K562 (cell line): ENCODE results near the gene NOL4L. TPM values are rescaled to one million over a fixed set of nuclear protein-coding genes. Genes with fewer than 3 reads are reported as not detected.

Experiments used
- ERF ChIP-seq: fragments of 450-650 bp; formaldehyde crosslinking; IDR thresholded peaks from 2 replicates; pipeline ENCODE4 v1.4.0; 2020; ENCODE audit warnings: mild to moderate bottlenecking, mixed read lengths
- FOXA3 ChIP-seq, 2 experiments: fragments of 450-650 bp in 1 of 2; sonication (generic) in 1 of 2; formaldehyde crosslinking; IDR thresholded peaks in 1 of 2; conservative IDR thresholded peaks in 1 of 2; 2 replicates each; pipeline versions ENCODE4 v1.4.0 to v1.8.0; 2020 to 2022; ENCODE audit warnings: mild to moderate bottlenecking in 2 of 2, missing genetic modification reagents in 1 of 2
- MEIS2 ChIP-seq: fragments of 450-650 bp; IDR thresholded peaks from 2 replicates; pipeline ENCODE4 v1.6.1; 2014; ENCODE audit warnings: mild to moderate bottlenecking; ENCODE audit not compliant: partially characterized antibody
- MYC ChIP-seq, 2 experiments: fragments of 250-450 bp in 1 of 2; sonication (Bioruptor Pico) in 1 of 2; IDR thresholded peaks; 2 replicates each; pipeline versions ENCODE4 v1.5.1 to v1.6.1; 2012 to 2021; ENCODE audit warnings: low read depth in 2 of 2, borderline replicate concordance in 1 of 2, improper control_type of control experiment in 1 of 2, low read length in 1 of 2, mild to moderate bottlenecking in 1 of 2, moderate library complexity in 1 of 2
- SUPT5H ChIP-seq: fragments of 450-650 bp; IDR thresholded peaks from 2 replicates; pipeline ENCODE4 v1.6.1; 2016
- ZNF146 ChIP-seq: IDR thresholded peaks from one replicate; pipeline ENCODE4 v1.6.1; 2018; ENCODE audit warnings: missing compliant biosample characterization; ENCODE audit not compliant: unreplicated experiment
- polyA plus RNA-seq, 8 experiments: library from polyadenylated mRNA; depleted of rRNA in 4 of 8; stranded (reverse) in 5 of 8; unstranded in 3 of 8; fragments of >200 nt; fragmentation: Nextera tagmentation in 2 of 8; fragmentation: Illumina TruSeq in 1 of 8; extraction: Ambion mirVana in 2 of 8; extraction: Trizol in 1 of 8; gene quantifications; 2 replicates each; pipeline versions ENCODE4 v1.2.1 to v1.2.3, GENCODE V29; 2011 to 2014; ENCODE audit warnings: inconsistent platforms in 1 of 8, missing spikeins in 1 of 8
- total RNA-seq, 7 experiments: library from RNA; depleted of rRNA in 6 of 7; stranded (reverse); fragments of >200 nt in 6 of 7; fragmentation: Illumina TruSeq in 2 of 7; extraction: Trizol in 2 of 7; gene quantifications; 2 replicates each; pipeline versions ENCODE4 v1.2.1 to v1.2.3, GENCODE V29; 2011 to 2021; ENCODE audit warnings: low replicate concordance in 1 of 7
- TF ChIP-seq, protein P1 (sequence below): fragments of 250-450 bp; sonication (Bioruptor Pico); IDR thresholded peaks from 2 replicates; pipeline ENCODE4 v1.5.0; 2020; ENCODE audit warnings: mild to moderate bottlenecking
- TF ChIP-seq, protein P2 (sequence below): sonication (generic); formaldehyde crosslinking; IDR thresholded peaks from 2 replicates; pipeline ENCODE4 v1.8.1; 2023; ENCODE audit warnings: mild to moderate bottlenecking, missing genetic modification reagents
- TF ChIP-seq, protein P3 (sequence below): fragments of 450-650 bp; formaldehyde crosslinking; IDR thresholded peaks from 2 replicates; pipeline ENCODE4 v1.4.0; 2022; ENCODE audit warnings: missing genetic modification characterization
- TF ChIP-seq, protein P4 (sequence below), 2 experiments: fragments of 250-450 bp in 1 of 2; fragments of 450-650 bp in 1 of 2; sonication (Bioruptor Pico) in 1 of 2; IDR thresholded peaks; 2 replicates each; pipeline versions ENCODE4 v1.6.1 to v1.8.0; 2016 to 2021; ENCODE audit warnings: mild to moderate bottlenecking in 2 of 2, moderate library complexity in 2 of 2, missing compliant biosample characterization in 1 of 2, missing genetic modification characterization in 1 of 2
- TF ChIP-seq, protein P5 (sequence below): sonication (generic); formaldehyde crosslinking; IDR thresholded peaks from 2 replicates; pipeline ENCODE4 v1.8.1; 2022; ENCODE audit warnings: missing genetic modification reagents

Gene NOL4L
- total and polyA plus RNA-seq, 9 of the 15 experiments (the other 6 are each of a cell fraction or from before 2014, with no cell fraction given) = 5.1 to 36.2 (median 13.6) TPM

DNA sequence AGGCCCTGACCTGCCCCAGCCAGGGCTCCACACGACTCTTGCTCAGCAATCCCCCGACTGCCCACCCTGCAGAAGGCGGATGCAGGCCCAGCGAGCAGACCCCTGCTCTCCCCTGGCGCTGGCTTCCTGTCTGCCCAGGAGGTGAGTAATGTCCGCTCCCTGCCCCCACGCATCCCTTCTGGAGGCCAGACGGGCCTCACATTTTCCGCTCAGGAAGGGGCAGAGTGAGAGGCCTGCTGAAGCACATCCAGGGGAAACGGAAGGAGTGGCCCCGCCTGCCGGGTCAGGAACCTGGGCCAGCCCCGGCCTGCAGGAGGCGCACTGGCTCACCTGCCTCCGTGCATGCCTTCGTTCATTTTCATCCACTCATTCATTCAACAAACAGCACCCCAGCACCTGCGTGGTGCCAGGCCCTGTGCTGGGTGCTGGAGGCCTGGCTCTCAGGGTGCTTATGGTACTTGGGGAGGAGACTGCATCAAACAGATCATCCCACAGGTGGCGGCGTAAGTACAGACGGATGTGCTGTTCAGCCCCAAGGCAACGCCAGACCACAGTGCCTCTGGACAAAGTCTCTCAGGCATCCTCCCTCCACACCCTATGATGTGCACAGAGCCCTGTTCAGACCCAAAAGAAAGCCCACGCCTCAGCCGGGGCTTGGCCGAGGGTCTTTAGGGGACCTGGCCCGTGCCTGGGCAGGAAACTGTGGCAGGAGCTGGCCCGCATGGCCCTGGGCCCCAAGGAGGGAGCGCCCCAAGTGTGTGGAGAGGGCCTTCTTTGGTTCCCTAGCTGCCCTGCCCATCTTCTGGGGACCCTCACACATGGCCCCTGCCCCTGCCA is 114.9 kb downstream of the NOL4L start (continued):
- TF ChIP-seq, protein P1, sequence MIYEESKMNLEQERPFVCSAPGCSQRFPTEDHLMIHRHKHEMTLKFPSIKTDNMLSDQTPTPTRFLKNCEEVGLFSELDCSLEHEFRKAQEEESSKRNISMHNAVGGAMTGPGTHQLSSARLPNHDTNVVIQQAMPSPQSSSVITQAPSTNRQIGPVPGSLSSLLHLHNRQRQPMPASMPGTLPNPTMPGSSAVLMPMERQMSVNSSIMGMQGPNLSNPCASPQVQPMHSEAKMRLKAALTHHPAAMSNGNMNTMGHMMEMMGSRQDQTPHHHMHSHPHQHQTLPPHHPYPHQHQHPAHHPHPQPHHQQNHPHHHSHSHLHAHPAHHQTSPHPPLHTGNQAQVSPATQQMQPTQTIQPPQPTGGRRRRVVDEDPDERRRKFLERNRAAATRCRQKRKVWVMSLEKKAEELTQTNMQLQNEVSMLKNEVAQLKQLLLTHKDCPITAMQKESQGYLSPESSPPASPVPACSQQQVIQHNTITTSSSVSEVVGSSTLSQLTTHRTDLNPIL (CRISPR knock-in tag) = no peak
- TF ChIP-seq MYC (IDR thresholded peaks at IDR 0.05; ENCODE audit: low read depth, low read length) = no peak
- no peak for TF ChIP-seq MYC (CRISPR knock-in tag; IDR thresholded peaks at IDR 0.05; ENCODE audit: borderline replicate concordance, low read depth)
- no peak for TF ChIP-seq ZNF146 (CRISPR knock-in tag)
- TF ChIP-seq, protein P2, sequence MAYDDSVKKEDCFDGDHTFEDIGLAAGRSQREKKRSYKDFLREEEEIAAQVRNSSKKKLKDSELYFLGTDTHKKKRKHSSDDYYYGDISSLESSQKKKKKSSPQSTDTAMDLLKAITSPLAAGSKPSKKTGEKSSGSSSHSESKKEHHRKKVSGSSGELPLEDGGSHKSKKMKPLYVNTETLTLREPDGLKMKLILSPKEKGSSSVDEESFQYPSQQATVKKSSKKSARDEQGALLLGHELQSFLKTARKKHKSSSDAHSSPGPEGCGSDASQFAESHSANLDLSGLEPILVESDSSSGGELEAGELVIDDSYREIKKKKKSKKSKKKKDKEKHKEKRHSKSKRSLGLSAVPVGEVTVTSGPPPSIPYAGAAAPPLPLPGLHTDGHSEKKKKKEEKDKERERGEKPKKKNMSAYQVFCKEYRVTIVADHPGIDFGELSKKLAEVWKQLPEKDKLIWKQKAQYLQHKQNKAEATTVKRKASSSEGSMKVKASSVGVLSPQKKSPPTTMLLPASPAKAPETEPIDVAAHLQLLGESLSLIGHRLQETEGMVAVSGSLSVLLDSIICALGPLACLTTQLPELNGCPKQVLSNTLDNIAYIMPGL (CRISPR knock-in tag) = no peak
- no peak for TF ChIP-seq MEIS2
- TF ChIP-seq FOXA3 (CRISPR knock-in tag; conservative IDR thresholded peaks at IDR 0.05 in 1 of 2, IDR thresholded peaks at IDR 0.05 in 1 of 2) = no peak
- TF ChIP-seq, protein P3, sequence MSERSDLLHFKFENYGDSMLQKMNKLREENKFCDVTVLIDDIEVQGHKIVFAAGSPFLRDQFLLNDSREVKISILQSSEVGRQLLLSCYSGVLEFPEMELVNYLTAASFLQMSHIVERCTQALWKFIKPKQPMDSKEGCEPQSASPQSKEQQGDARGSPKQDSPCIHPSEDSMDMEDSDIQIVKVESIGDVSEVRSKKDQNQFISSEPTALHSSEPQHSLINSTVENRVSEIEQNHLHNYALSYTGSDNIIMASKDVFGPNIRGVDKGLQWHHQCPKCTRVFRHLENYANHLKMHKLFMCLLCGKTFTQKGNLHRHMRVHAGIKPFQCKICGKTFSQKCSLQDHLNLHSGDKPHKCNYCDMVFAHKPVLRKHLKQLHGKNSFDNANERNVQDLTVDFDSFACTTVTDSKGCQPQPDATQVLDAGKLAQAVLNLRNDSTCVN (CRISPR knock-in tag) = no peak
- no peak for TF ChIP-seq ERF (CRISPR knock-in tag)
- TF ChIP-seq, protein P4, sequence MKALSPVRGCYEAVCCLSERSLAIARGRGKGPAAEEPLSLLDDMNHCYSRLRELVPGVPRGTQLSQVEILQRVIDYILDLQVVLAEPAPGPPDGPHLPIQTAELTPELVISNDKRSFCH (CRISPR knock-in tag; IDR thresholded peaks at IDR 0.05) = no peak
- TF ChIP-seq, protein P4 (tag; IDR thresholded peaks at IDR 0.05) = no peak
- no peak for TF ChIP-seq SUPT5H
- TF ChIP-seq, protein P5, sequence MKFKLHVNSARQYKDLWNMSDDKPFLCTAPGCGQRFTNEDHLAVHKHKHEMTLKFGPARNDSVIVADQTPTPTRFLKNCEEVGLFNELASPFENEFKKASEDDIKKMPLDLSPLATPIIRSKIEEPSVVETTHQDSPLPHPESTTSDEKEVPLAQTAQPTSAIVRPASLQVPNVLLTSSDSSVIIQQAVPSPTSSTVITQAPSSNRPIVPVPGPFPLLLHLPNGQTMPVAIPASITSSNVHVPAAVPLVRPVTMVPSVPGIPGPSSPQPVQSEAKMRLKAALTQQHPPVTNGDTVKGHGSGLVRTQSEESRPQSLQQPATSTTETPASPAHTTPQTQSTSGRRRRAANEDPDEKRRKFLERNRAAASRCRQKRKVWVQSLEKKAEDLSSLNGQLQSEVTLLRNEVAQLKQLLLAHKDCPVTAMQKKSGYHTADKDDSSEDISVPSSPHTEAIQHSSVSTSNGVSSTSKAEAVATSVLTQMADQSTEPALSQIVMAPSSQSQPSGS (CRISPR knock-in tag) = no peak
